K562 (cell line): ENCODE results near the gene AMELX. TPM values are rescaled to one million over a fixed set of nuclear protein-coding genes. Genes with fewer than 3 reads are reported as not detected.
A peak's percentile ranks its signal among the peaks of the same experiment; 100 is the strongest.

Experiments
- CC2D1A ChIP-seq: fragments of 450-650 bp; IDR thresholded peaks from 2 replicates; pipeline ENCODE4 v1.6.1; 2017; ENCODE audit warnings: mild to moderate bottlenecking
- CHCHD3 ChIP-seq: fragments of 250-450 bp; sonication (Bioruptor Pico); IDR thresholded peaks from 2 replicates; pipeline ENCODE4 v2.1.2; 2022; ENCODE audit warnings: mild to moderate bottlenecking
- JUNB ChIP-seq: fragments of 450-650 bp; formaldehyde crosslinking; conservative IDR thresholded peaks from 2 replicates; pipeline ENCODE4 v1.4.0; 2020; ENCODE audit warnings: mild to moderate bottlenecking
- LARP7 ChIP-seq: fragments of 450-650 bp; IDR thresholded peaks from 2 replicates; pipeline ENCODE4 v1.6.1; 2016
- NELFE ChIP-seq: IDR thresholded peaks from 2 replicates; pipeline ENCODE4 v1.6.1; 2011; ENCODE audit warnings: mild to moderate bottlenecking; ENCODE audit not compliant: insufficient read depth, insufficient read length
- NR2C1 ChIP-seq, 2 experiments: fragments of 450-650 bp; IDR thresholded peaks; 2 replicates each; pipeline ENCODE4 v1.6.1; 2017; ENCODE audit warnings: mild to moderate bottlenecking in 2 of 2, antibody characterized with exemption in 1 of 2, inconsistent platforms in 1 of 2, missing compliant biosample characterization in 1 of 2, missing genetic modification characterization in 1 of 2
- TGIF2 ChIP-seq: sonication (generic); formaldehyde crosslinking; IDR thresholded peaks from 2 replicates; pipeline ENCODE4 v1.8.1; 2022; ENCODE audit warnings: mild to moderate bottlenecking, missing genetic modification reagents, moderate library complexity
- polyA plus RNA-seq, 8 experiments: library from polyadenylated mRNA; depleted of rRNA in 4 of 8; stranded (reverse) in 5 of 8; unstranded in 3 of 8; fragments of >200 nt; fragmentation: Nextera tagmentation in 2 of 8; fragmentation: Illumina TruSeq in 1 of 8; extraction: Ambion mirVana in 2 of 8; extraction: Trizol in 1 of 8; gene quantifications; 2 replicates each; pipeline versions ENCODE4 v1.2.1 to v1.2.3, GENCODE V29; 2011 to 2014; ENCODE audit warnings: inconsistent platforms in 1 of 8, missing spikeins in 1 of 8
- total RNA-seq, 7 experiments: library from RNA; depleted of rRNA in 6 of 7; stranded (reverse); fragments of >200 nt in 6 of 7; fragmentation: Illumina TruSeq in 2 of 7; extraction: Trizol in 2 of 7; gene quantifications; 2 replicates each; pipeline versions ENCODE4 v1.2.1 to v1.2.3, GENCODE V29; 2011 to 2021; ENCODE audit warnings: low replicate concordance in 1 of 7
- TF ChIP-seq, protein P1 (sequence below), 2 experiments: fragments of 450-650 bp; IDR thresholded peaks; 2 replicates each; pipeline ENCODE4 v1.6.1; 2018; ENCODE audit warnings: mild to moderate bottlenecking in 2 of 2, low read depth in 1 of 2; ENCODE audit not compliant: partially characterized antibody in 2 of 2
- TF ChIP-seq, protein P2 (sequence below): fragments of 250-450 bp; sonication (Bioruptor Pico); IDR thresholded peaks from 2 replicates; pipeline ENCODE4 v1.5.0; 2021; ENCODE audit warnings: mild to moderate bottlenecking, moderate library complexity
- TF ChIP-seq, protein P3 (sequence below), 2 experiments: fragments of 450-650 bp in 1 of 2; sonication (generic) in 1 of 2; formaldehyde crosslinking in 1 of 2; IDR thresholded peaks; 2 replicates each; pipeline versions ENCODE4 v1.7.1 to v1.9.0; 2016 to 2022; ENCODE audit warnings: inconsistent platforms in 1 of 2, mild to moderate bottlenecking in 1 of 2, missing genetic modification reagents in 1 of 2

AMELX gene
- total and polyA plus RNA-seq, 9 of the 15 experiments (the other 6 are each of a cell fraction or from before 2014, with no cell fraction given) = 0.22 TPM; not detected in 8

DNA sequence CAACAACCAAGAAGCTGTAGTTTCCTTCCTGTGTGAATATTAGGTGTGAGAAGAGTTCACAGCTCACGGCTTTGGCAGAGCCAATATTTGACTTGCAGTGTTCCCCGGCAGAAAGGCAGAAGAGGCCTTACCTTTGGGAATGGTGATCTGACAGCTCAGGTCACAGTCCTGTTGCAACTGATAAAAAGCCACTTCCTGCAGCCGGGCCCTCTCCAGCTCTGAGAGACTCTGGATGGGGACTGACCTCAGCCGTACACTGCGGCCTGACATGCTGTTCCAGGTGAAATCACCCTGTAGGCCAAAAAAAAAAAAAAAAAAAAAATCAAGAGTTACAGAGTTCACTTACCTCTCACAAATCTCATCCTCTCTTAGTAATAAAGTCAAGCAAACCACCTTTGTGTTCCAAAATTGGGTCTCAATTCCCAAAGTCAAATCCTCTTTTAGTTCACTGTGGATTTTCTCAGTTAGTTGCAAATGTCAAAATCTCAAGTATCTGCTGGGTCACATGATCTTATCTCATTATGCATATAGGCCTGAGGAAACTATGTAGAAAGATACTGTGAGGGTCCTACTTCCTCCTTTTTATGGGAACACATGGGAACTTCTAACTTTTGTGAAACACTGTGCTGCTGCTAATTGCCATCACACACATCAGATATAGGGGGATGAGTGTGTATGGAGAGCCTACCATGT, 38.6 kb upstream of the AMELX start (continued):
- TF ChIP-seq, protein P1, sequence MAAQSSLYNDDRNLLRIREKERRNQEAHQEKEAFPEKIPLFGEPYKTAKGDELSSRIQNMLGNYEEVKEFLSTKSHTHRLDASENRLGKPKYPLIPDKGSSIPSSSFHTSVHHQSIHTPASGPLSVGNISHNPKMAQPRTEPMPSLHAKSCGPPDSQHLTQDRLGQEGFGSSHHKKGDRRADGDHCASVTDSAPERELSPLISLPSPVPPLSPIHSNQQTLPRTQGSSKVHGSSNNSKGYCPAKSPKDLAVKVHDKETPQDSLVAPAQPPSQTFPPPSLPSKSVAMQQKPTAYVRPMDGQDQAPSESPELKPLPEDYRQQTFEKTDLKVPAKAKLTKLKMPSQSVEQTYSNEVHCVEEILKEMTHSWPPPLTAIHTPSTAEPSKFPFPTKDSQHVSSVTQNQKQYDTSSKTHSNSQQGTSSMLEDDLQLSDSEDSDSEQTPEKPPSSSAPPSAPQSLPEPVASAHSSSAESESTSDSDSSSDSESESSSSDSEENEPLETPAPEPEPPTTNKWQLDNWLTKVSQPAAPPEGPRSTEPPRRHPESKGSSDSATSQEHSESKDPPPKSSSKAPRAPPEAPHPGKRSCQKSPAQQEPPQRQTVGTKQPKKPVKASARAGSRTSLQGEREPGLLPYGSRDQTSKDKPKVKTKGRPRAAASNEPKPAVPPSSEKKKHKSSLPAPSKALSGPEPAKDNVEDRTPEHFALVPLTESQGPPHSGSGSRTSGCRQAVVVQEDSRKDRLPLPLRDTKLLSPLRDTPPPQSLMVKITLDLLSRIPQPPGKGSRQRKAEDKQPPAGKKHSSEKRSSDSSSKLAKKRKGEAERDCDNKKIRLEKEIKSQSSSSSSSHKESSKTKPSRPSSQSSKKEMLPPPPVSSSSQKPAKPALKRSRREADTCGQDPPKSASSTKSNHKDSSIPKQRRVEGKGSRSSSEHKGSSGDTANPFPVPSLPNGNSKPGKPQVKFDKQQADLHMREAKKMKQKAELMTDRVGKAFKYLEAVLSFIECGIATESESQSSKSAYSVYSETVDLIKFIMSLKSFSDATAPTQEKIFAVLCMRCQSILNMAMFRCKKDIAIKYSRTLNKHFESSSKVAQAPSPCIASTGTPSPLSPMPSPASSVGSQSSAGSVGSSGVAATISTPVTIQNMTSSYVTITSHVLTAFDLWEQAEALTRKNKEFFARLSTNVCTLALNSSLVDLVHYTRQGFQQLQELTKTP (IDR thresholded peaks at IDR 0.05; ENCODE audit: low read depth in 1 of 2, partially characterized antibody in 2 of 2) = peak in 1 of 2 experiments; percentile 37
- no peak for TF ChIP-seq LARP7
- TF ChIP-seq, protein P2, sequence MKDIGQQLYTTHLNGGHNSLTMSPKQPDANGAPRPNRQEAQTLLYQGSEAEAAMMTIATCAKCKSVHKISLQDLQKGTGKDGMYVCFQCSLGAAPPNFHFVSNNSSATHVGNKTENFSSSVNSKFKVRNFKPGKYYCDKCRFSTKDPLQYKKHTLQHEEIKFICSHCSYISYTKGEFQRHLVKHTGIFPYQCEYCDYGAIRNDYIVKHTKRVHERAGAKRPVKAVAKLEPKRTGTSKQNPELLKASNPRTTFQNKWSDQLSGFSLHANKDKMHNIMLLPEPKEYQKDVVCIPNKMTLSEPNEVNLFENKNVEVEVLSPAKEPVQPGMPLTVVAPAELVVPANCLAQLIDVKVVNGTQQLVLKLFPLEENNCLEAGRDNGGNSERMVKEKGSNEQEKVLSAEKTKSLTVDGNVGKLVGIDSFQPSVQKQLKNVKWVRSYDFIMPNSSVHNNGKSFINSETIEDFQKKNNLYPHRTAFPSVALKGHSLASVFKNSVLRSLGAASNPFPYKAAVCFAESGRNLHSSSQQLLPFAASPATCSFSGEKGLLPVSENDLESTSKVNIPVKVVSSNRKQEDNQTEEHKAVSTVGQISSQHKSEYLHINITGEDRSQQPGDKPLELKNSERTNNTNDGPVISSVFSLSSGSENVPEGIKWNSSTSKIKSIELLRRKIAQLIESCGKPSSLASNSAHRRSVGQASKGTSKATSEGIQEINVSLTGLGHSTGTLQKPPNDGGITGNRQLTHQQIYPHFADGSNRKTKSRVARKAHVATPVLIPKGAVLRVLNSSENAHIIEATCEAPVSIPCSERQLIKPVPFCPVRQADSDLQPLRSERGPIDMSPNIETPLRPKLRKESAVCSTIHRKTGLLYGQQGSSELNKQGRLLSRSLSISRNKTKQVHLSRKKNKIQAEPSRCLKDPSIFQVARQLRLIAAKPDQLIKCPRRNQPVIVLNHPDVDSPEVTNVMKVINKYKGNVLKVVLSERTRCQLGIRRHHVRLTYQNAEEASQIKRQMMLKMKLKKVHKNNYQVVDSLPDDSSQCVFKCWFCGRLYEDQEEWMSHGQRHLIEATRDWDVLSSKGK (CRISPR knock-in tag) = no peak
- no peak for TF ChIP-seq CHCHD3 (CRISPR knock-in tag)
- TF ChIP-seq JUNB (CRISPR knock-in tag) = no peak
- no peak for TF ChIP-seq NELFE
- TF ChIP-seq, protein P3, sequence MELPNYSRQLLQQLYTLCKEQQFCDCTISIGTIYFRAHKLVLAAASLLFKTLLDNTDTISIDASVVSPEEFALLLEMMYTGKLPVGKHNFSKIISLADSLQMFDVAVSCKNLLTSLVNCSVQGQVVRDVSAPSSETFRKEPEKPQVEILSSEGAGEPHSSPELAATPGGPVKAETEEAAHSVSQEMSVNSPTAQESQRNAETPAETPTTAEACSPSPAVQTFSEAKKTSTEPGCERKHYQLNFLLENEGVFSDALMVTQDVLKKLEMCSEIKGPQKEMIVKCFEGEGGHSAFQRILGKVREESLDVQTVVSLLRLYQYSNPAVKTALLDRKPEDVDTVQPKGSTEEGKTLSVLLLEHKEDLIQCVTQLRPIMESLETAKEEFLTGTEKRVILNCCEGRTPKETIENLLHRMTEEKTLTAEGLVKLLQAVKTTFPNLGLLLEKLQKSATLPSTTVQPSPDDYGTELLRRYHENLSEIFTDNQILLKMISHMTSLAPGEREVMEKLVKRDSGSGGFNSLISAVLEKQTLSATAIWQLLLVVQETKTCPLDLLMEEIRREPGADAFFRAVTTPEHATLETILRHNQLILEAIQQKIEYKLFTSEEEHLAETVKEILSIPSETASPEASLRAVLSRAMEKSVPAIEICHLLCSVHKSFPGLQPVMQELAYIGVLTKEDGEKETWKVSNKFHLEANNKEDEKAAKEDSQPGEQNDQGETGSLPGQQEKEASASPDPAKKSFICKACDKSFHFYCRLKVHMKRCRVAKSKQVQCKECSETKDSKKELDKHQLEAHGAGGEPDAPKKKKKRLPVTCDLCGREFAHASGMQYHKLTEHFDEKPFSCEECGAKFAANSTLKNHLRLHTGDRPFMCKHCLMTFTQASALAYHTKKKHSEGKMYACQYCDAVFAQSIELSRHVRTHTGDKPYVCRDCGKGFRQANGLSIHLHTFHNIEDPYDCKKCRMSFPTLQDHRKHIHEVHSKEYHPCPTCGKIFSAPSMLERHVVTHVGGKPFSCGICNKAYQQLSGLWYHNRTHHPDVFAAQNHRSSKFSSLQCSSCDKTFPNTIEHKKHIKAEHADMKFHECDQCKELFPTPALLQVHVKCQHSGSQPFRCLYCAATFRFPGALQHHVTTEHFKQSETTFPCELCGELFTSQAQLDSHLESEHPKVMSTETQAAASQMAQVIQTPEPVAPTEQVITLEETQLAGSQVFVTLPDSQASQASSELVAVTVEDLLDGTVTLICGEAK (IDR thresholded peaks at IDR 0.05) = peak; percentile 71; the same call in 1 of the 2 replicates
- TF ChIP-seq, protein P3 (CRISPR knock-in tag; IDR thresholded peaks at IDR 0.05) = no peak
- TF ChIP-seq TGIF2 (CRISPR knock-in tag) = no peak
- TF ChIP-seq CC2D1A = peak; percentile 47; the same call in 1 of the 2 replicates
- TF ChIP-seq NR2C1 (IDR thresholded peaks at IDR 0.05) = peak; percentile 79
- TF ChIP-seq NR2C1 (tag; IDR thresholded peaks at IDR 0.05) = peak; percentile 64
